AG20443 (cell line): Measurements from ENCODE around the gene CXCL16.
A peak's percentile ranks its signal among the peaks of the same experiment; 100 is the strongest.
"Not testable (repeated sequence)": the region's sequence is repeated elsewhere in the genome, so short reads cannot be mapped to it uniquely, and the experiment has no call there.

Experiments
- DNase-seq: peaks from one replicate; pipeline ENCODE4 v3.0.0; 2012; ENCODE audit warnings: low spot score, mixed read lengths

CXCL16 gene

GRCh38 chr17:4720787-4721186 is 18.9 kb downstream of the CXCL16 start:
- no peak for DNase-seq

- DNase-seq: no peak
Observed at GRCh38 chr17:4719684-4720221, 20.0 kb downstream of the CXCL16 start.

- DNase-seq: no peak
Observed at GRCh38 chr17:4719146-4719545, 20.6 kb downstream of the CXCL16 start.

GRCh38 chr17:4718276-4718675 is 21.5 kb downstream of the CXCL16 start:
- no peak for DNase-seq

GRCh38 chr17:4717791-4718190 is 21.9 kb downstream of the CXCL16 start:
- DNase-seq: no peak

GRCh38 chr17:4716081-4716480 is 23.6 kb downstream of the CXCL16 start:
- no peak for DNase-seq

- no peak for DNase-seq
Observed at GRCh38 chr17:4715063-4715744, 24.5 kb downstream of the CXCL16 start.

GRCh38 chr17:4714340-4715062 is 25.2 kb downstream of the CXCL16 start:
- DNase-seq: not testable (repeated sequence)

- no peak for DNase-seq
Observed at GRCh38 chr17:4712526-4712925, 27.2 kb downstream of the CXCL16 start.

GRCh38 chr17:4711661-4712181 is 28.0 kb downstream of the CXCL16 start:
- no peak for DNase-seq

- DNase-seq: no peak
Observed at GRCh38 chr17:4710693-4711634, 28.8 kb downstream of the CXCL16 start.

GRCh38 chr17:4709794-4710692 is 29.7 kb downstream of the CXCL16 start, which contains the start of gene ARRB2:
TSS of gene ARRB2 (plus strand) at chr17:4710632. CDS start at chr17:4710722, 90 bp downstream.
- peak; percentile 99 for DNase-seq

GRCh38 chr17:4708436-4708835 is 31.3 kb downstream of the CXCL16 start:
- no peak for DNase-seq

- DNase-seq: no peak
Observed at GRCh38 chr17:4706121-4706520, 33.6 kb downstream of the CXCL16 start.

- DNase-seq: no peak
Observed at GRCh38 chr17:4704991-4705390, 34.7 kb downstream of the CXCL16 start.

GRCh38 chr17:4704574-4704907 is 35.2 kb downstream of the CXCL16 start:
- DNase-seq: not testable (repeated sequence)

GRCh38 chr17:4703330-4703691 is 36.4 kb downstream of the CXCL16 start:
- no peak for DNase-seq

GRCh38 chr17:4701116-4701515 is 38.6 kb downstream of the CXCL16 start:
- no peak for DNase-seq

GRCh38 chr17:4699401-4700056 is 40.2 kb downstream of the CXCL16 start:
- not testable (repeated sequence) for DNase-seq

GRCh38 chr17:4696437-4696805 is 43.3 kb downstream of the CXCL16 start:
- no peak for DNase-seq

- DNase-seq: no peak
Observed at GRCh38 chr17:4693416-4693815, 46.3 kb downstream of the CXCL16 start.
